Ectodermal cell (in vitro differentiated cells): ENCODE results near the gene ZCCHC3.
A peak's percentile ranks its signal among the peaks of the same experiment; 100 is the strongest.

Experiments
- H3K27ac ChIP-seq: 2 replicates; pipeline ENCODE4 v1.7.0; 2013; ENCODE audit warnings: mild to moderate bottlenecking, low read depth, low read length; ENCODE audit not compliant: insufficient read depth, poor library complexity, severe bottlenecking
- H3K27me3 ChIP-seq: 2 replicates; pipeline ENCODE4 v1.7.0; 2013; ENCODE audit warnings: mild to moderate bottlenecking, low read length; ENCODE audit not compliant: insufficient read depth, control insufficient read depth, poor library complexity, severe bottlenecking
- H3K36me3 ChIP-seq: one replicate; pipeline ENCODE4 v1.7.0; 2013; ENCODE audit warnings: low read length; ENCODE audit not compliant: control insufficient read depth, insufficient read depth
- H3K4me1 ChIP-seq: one replicate; pipeline ENCODE4 v1.7.0; 2013; ENCODE audit warnings: low read length; ENCODE audit not compliant: control insufficient read depth, insufficient read depth
- H3K4me3 ChIP-seq: 2 replicates; pipeline ENCODE4 v1.7.0; 2013; ENCODE audit warnings: low read depth, low read length, control low read depth; ENCODE audit not compliant: insufficient read depth
- H3K9me3 ChIP-seq: 2 replicates; pipeline ENCODE4 v1.7.0; 2013; ENCODE audit warnings: mild to moderate bottlenecking, low read length, moderate library complexity; ENCODE audit not compliant: control insufficient read depth
- WGBS, 2 experiments: methylation state at CpG; one replicate each; pipeline ENCODE4 v1.1.7; 2013; ENCODE audit warnings: missing lambda C conversion rate in 2 of 2; 5-methylcytosine and 5-hydroxymethylcytosine counted together

Gene ZCCHC3

DNA sequence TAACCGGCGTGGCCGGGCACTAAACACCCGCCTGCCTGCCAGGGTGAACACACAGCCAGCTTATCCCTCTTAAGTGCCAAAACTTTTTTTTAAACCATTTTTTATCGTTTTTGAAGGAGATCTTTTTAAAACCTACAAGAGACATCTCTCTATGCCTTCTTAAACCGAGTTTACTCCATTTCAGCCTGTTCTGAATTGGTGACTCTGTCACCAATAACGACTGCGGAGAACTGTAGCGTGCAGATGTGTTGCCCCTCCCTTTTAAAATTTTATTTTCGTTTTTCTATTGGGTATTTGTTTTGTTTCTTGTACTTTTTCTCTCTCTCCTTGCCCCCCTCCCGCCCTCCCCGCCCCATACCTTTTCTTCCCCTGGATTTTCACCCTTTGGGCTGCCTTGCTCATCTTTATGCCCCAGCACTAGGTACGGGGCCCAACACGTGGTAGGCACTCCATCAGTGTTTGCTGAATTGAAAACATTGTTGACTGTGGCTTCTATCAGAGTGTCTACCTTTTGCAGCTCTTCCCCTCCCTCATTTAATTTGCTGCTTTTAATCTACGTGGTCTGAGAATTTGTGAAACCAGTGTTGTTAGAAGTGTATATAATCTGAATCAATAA is 1.5 kb downstream of the ZCCHC3 start:
- Histone ChIP-seq H3K27me3 (peaks cover 3% of the 10 kb centered on the region), H3K4me3 (peak overlapping the region; percentile 86)
- WGBS, 2 experiments: 5 to 6% methylated on average over 14 to 15 of the region's 15 CpGs

DNA sequence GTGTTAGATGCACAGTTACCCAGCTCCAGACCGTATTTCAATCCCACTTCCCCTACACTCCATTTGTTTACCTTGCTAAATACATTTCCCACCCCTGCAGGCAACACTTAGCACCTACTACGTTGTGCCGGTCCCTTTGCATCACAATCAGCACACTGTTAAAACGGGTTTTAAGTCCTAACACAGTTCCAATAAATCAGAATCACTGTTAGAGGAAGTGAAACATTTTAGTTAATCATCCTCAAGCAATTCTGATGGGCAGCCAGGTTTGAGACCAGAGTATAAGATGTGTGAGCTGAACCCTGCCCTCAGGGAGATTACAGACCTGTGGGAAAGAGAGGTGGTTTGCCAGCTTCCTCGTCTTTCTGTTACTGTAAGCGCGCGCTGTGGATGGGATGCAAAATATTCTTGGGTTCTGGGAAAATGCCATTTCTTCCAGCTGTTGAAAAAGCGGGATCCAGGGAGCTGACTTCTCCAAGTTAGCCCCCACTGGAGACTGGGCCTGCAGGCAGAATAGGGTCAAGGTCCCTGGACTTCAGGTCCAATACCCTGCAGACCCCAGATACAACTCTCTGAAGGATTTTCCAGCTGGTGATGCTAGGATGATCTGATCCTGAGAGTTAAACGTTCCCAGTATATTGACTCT is 3.1 kb downstream of the ZCCHC3 start:
- H3K4me3 ChIP-seq: peak overlapping the region; percentile 86
- peak overlapping the region; percentile 31 for H3K27ac ChIP-seq
- 34 to 35% methylated on average over 10 of the region's 10 CpGs for WGBS, 2 experiments

More for the DNA sequence above, 1.5 kb downstream of the ZCCHC3 start:
- Histone ChIP-seq H3K9me3 (no peaks in the 10 kb centered on the region), H3K36me3 (no peaks in the 10 kb centered on the region), H3K27ac (no peak overlapping the region), H3K4me1 (peaks cover 31% of the 10 kb centered on the region)

DNA sequence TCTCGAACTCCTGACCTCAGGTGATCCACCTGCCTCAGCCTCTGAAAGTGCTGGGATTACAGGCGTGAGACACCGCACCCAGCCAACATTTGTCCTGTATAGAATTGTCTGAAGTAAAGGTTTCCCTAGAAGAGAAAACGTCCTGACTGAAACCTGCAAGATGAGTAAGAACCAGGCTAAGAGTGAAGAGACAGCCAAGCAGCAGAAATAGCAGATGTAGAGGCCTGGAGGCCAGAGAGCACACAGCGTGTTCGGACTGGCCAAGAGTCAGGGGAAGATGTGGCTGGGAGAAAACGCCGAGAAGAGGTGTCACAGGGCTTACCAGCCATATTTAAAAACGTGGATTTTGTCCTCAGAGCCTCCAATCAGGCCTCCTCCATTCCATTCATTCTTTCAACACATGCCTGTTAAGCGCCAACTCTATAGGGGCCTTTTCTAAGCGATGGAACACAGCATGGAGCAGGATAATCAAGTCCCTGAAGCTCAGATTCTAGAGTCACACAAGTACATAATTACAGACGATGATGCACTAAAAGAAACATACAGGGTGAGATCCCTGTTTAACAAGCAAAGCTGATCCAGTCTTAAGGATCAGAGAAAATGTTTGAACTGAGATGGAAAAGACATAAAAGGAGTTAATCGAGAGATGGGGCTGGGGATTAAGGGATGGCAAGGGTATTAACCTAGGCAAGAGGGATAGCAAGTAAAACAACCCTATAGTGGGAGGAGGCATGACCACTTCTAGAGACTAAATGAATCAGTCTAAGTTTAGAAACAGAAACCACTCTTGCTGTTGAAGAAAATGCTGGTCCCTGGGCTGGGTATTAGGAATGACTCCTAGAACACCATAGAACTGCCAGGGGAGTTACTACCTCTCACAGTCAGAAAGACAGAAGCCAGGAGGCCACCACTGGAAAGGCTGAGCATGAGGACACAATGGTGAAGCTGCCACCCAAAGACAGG is 4.8 kb downstream of the ZCCHC3 start:
- no peaks in the 10 kb centered on the region for H3K36me3 ChIP-seq
- 60 to 67% methylated on average over 13 of the region's 13 CpGs for WGBS, 2 experiments
- H3K4me3 ChIP-seq: no peak overlapping the region
- H3K4me1 ChIP-seq: peaks cover 31% of the 10 kb centered on the region
- peak overlapping the region; percentile 52 for H3K27ac ChIP-seq
- H3K9me3 ChIP-seq: no peaks in the 10 kb centered on the region
- H3K27me3 ChIP-seq: no peaks in the 10 kb centered on the region

More for the DNA sequence above, 3.1 kb downstream of the ZCCHC3 start:
- no peaks in the 10 kb centered on the region for H3K9me3 ChIP-seq
- H3K36me3 ChIP-seq: no peaks in the 10 kb centered on the region
- H3K27me3 ChIP-seq: peaks cover 3% of the 10 kb centered on the region
- H3K4me1 ChIP-seq: peaks cover 31% of the 10 kb centered on the region

DNA sequence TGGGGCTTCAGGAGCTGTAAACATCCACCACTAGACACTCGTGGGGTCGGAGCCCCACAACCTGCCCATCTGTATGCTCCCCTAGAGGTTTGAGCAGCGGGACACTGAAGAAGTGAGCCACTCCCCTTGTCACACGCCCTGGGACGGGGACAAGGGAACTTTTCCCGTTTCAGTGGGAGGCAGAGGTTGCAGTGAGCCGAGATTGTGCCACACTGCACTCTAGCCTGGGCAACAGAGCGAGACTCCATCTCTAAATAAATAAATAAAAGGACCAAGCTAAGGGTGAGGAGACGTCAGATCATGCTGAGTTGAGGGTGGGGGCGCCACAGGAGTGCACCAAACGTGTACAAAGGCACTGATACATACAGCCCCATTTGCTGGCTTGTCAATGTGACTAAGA is 8.4 kb downstream of the ZCCHC3 start:
- no peak overlapping the region for H3K4me3 ChIP-seq
- peaks cover 29% of the 10 kb centered on the region for H3K4me1 ChIP-seq
- no peaks in the 10 kb centered on the region for H3K36me3 ChIP-seq
- WGBS, 2 experiments: 77 to 81% methylated on average over 11 of the region's 11 CpGs
- H3K27me3 ChIP-seq: no peaks in the 10 kb centered on the region
- no peaks in the 10 kb centered on the region for H3K9me3 ChIP-seq
- no peak overlapping the region for H3K27ac ChIP-seq

DNA sequence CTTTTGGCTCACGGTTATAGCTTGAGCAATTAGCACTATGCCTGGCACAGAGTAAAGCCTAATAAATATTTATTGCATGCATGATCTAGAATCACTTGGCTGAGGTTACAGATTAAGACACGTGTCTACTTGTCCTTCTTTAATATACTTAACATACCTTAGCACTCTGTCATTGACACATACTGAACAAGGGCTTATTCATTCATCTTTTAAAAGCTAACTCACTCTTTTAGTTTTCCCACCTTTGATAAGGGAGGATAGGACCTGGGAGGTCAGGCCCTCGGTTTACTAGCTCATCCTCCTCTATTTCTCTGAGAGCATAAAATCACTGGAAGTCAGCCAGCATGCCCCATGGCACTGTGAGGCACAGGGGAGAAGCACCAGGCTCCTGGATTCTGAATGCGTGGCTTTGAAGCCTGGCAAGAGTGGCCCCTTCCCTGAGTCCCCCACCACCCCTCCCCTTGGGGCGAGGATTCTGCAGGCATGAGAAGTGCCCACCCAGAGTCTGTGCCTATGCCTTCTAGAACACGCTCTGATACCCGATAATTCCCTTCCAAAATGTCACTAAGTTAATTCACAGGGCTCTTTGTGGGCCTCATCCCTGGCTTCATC is 11.2 kb downstream of the ZCCHC3 start:
- no peaks in the 10 kb centered on the region for H3K9me3 ChIP-seq
- no peak overlapping the region for H3K4me3 ChIP-seq
- 92 to 94% methylated on average over 6 of the region's 7 CpGs for WGBS, 2 experiments
- H3K27ac ChIP-seq: no peak overlapping the region
- peaks cover 14% of the 10 kb centered on the region for H3K4me1 ChIP-seq
- H3K27me3 ChIP-seq: no peaks in the 10 kb centered on the region
- no peaks in the 10 kb centered on the region for H3K36me3 ChIP-seq

DNA sequence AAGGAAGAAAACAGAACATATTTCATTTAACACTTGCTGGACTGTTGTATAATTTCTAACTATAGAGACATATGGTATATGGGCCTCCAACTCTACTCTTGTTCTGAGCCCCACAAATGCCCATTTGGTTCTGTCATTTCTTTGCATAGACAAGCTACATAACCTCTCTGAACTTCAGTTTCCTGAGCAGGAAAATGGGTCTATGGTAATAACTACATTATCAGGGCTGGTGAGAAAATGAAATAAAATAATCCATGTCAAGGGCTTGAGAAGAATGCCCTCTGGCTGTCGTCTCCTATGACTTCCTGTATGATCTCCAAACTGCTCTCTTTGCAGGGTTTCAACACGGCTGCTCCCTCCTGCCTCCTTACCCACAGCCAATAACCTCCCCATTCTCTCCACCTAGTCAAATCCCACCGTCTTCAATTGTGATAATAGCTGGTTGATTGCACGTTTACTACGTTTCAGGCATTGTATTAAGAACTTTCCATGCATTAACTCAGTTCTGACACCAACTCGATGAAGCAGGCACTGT is 12.0 kb downstream of the ZCCHC3 start:
- no peaks in the 10 kb centered on the region for H3K9me3 ChIP-seq
- peak overlapping the region; percentile 44 for H3K4me3 ChIP-seq
- H3K4me1 ChIP-seq: peaks cover 14% of the 10 kb centered on the region
- peak overlapping the region; percentile 99 for H3K27ac ChIP-seq
- no peaks in the 10 kb centered on the region for H3K36me3 ChIP-seq
- no peaks in the 10 kb centered on the region for H3K27me3 ChIP-seq
- 5% methylated on average over 5 of the region's 6 CpGs for WGBS, 2 experiments

DNA sequence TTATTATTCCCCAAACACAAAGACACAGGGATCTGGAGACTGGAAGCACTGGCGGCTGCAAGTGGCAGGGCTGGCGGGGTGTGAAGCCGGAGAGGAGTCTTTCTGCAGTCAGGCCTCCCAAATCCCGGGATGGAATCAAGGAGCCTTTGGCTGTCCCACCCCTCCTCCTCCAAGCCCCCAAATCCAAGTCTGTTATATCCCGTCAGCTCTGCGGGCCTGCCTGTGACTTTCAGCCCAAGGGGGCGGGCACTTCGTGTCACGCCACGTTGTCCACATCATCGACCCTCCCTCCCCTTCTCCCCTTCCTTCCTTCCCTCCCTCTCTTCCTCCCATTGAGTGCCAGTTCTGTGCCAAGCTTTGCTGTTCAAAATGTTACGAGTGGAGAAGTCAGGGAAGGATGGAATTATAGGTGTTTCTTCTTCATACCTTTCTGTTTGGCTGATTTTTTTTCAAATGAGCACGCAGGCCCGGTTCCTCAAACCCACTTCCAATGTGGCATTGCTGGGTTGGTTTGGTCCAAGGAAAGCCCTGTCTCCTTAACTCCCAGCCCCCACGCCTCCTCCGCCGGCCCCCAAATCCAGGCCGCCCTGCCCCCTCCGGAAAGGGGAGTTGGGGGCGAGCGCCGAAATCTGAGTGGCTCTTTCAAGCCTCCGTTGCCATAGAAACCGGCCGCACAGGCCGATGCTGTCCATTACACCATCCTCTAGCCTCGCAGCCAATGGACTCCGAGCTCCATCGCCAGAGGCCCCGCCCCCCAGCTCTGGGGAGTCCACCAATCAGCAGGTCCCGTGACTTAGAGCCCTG is 12.7 kb downstream of the ZCCHC3 start:
- peaks cover 14% of the 10 kb centered on the region for H3K4me1 ChIP-seq
- no peaks in the 10 kb centered on the region for H3K36me3 ChIP-seq
- H3K27ac ChIP-seq: peak overlapping the region; percentile 99
- H3K27me3 ChIP-seq: no peaks in the 10 kb centered on the region
- H3K9me3 ChIP-seq: no peaks in the 10 kb centered on the region
- peak overlapping the region; percentile 44 for H3K4me3 ChIP-seq
- WGBS, 2 experiments: 0% methylated on average over 31 of the region's 31 CpGs

DNA sequence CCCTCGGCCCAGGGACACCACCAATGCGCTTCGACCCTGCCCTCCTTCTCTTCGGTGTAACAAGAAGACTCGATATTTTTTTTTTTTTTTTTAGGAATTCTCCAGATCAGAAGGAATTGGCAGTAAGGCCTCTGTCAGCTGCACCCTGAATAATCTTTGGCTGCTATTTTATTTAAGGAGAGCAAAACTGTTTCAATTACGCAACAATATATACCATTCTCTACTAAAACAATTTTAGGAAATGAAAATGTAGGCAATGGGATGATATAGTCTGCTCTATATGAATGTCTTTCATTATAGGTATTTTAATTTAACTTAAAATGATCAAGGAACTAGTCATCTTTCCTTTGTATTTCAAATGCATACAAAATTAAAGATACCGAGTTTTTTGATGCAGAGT is 13.3 kb downstream of the ZCCHC3 start:
- WGBS, 2 experiments: 0 to 8% methylated on average over 5 to 7 of the region's 7 CpGs
- no peaks in the 10 kb centered on the region for H3K36me3 ChIP-seq
- H3K9me3 ChIP-seq: no peaks in the 10 kb centered on the region
- no peak overlapping the region for H3K4me3 ChIP-seq
- peaks cover 14% of the 10 kb centered on the region for H3K4me1 ChIP-seq
- no peaks in the 10 kb centered on the region for H3K27me3 ChIP-seq
- no peak overlapping the region for H3K27ac ChIP-seq

DNA sequence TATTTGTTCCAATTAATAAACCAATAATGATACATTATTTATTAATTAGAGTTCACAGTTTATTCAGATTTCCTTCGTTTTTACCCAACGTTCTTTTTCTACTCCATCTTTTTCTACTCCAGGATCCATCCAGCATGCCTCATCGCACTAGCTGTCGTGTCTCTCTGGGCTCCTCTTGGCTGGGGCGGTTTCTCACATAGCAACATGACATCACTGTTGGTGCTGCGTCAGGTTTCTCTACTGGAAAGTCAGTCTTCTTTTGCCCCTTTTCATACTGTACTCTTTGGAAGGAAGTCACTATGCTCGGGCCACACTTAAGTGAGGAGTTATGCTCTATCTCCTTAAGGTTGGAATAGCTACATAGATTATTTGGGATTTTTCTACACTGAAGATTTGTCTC is 14.2 kb downstream of the ZCCHC3 start:
- WGBS, 2 experiments: 90 to 94% methylated on average over 7 of the region's 7 CpGs
- Histone ChIP-seq H3K4me1 (peaks cover 14% of the 10 kb centered on the region), H3K4me3 (no peak overlapping the region), H3K27ac (no peak overlapping the region), H3K9me3 (no peaks in the 10 kb centered on the region), H3K27me3 (no peaks in the 10 kb centered on the region), H3K36me3 (no peaks in the 10 kb centered on the region)
